Transverse colon (tissue), 4 donors: ENCODE data around the gene ZNF417.
"Not testable (repeated sequence)": the region's sequence is repeated elsewhere in the genome, so short reads cannot be mapped to it uniquely, and the experiment has no call there.

Experiments used
- POLR2A ChIP-seq: fragments of 450-650 bp; IDR thresholded peaks from one replicate; pipeline ENCODE4 v1.6.1; 2016; ENCODE audit warnings: antibody characterized with exemption, mild to moderate bottlenecking, moderate library complexity
- POLR2AphosphoS5 ChIP-seq, 3 donors: sonication (generic); formaldehyde crosslinking; IDR thresholded peaks; one replicate each; pipeline ENCODE4 v1.6.1; 2016; ENCODE audit warnings: antibody characterized with exemption in 3 of 3
- TF ChIP-seq, protein P1 (sequence below), 5 experiments: fragments of 200-600 bp in 3 of 5; fragments of 450-650 bp in 2 of 5; sonication (generic) in 3 of 5; IDR thresholded peaks; 1 replicate in 2 of 5; 2 replicates in 3 of 5; pipeline ENCODE4 v1.5.1; 2016 to 2017; ENCODE audit warnings: antibody characterized with exemption in 5 of 5, inconsistent platforms in 3 of 5, mild to moderate bottlenecking in 2 of 5, moderate library complexity in 1 of 5

DNA sequence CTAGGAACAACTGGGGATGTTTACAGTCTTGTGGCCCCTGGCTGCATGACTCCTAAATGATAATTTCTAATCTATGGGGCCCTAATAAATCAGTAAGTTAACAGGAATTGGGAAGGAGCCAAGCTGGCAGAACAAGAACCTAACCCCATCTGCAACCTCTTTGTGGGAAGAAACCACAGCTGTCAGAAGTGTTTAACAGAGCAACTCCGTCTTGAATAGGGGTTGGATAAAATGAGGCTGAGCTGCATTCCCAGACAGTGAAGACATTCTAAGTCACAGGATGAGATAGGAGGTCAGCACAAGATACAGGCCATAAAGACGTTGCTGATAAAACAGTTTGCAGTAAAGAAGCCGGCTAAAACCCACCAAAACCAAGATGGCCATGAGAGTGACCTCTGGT, 25.7 kb downstream of the ZNF417 start:
- TF ChIP-seq, protein P1, sequence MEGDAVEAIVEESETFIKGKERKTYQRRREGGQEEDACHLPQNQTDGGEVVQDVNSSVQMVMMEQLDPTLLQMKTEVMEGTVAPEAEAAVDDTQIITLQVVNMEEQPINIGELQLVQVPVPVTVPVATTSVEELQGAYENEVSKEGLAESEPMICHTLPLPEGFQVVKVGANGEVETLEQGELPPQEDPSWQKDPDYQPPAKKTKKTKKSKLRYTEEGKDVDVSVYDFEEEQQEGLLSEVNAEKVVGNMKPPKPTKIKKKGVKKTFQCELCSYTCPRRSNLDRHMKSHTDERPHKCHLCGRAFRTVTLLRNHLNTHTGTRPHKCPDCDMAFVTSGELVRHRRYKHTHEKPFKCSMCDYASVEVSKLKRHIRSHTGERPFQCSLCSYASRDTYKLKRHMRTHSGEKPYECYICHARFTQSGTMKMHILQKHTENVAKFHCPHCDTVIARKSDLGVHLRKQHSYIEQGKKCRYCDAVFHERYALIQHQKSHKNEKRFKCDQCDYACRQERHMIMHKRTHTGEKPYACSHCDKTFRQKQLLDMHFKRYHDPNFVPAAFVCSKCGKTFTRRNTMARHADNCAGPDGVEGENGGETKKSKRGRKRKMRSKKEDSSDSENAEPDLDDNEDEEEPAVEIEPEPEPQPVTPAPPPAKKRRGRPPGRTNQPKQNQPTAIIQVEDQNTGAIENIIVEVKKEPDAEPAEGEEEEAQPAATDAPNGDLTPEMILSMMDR (IDR thresholded peaks at IDR 0.05), result not testable (repeated sequence)
- not testable (repeated sequence) for TF ChIP-seq POLR2AphosphoS5 (IDR thresholded peaks at IDR 0.05); POLR2A
